Measurements from ENCODE around the gene CAMTA1. TPM values are rescaled to one million over a fixed set of nuclear protein-coding genes. Genes with fewer than 3 reads are reported as not detected.

Gene CAMTA1
- total RNA-seq, 2 donors from 2014 or later, result 105 to 113 TPM

GRCh38 chr1:6802454-6802853 is 17.2 kb downstream of the CAMTA1 start:
- Histone ChIP-seq H3K36me3 (no peaks in the 10 kb centered on the region), H3K4me3 (no peak overlapping the region), H3K4me1 (ENCODE audit: control insufficient read depth in 1 of 2, low read depth in 2 of 2) (peaks cover 36 to 71% of the 10 kb centered on the region in 2 donors), H3K27me3 (replicated peaks; ENCODE audit: insufficient read depth) (no peaks in the 10 kb centered on the region), H3K9me3 (no peaks in the 10 kb centered on the region), H3K27ac (peak overlapping the region; percentile 73 to 79)
- TF ChIP-seq CTCF (IDR thresholded peaks at IDR 0.05), result no peak
- DNase-seq (ENCODE audit: low spot score) (no peak), ATAC-seq (ENCODE audit: insufficient number of reproducible peaks, low FRiP score, low read depth) (no peak)

GRCh38 chr1:6802893-6803292 is 17.6 kb downstream of the CAMTA1 start:
- H3K9me3 ChIP-seq, result no peaks in the 10 kb centered on the region
- no peak for TF ChIP-seq CTCF (IDR thresholded peaks at IDR 0.05)
- H3K27me3 ChIP-seq (replicated peaks; ENCODE audit: insufficient read depth), result no peaks in the 10 kb centered on the region
- no peak overlapping the region for H3K4me3 ChIP-seq
- peaks cover 37 to 74% of the 10 kb centered on the region in 2 donors for H3K4me1 ChIP-seq (ENCODE audit: control insufficient read depth in 1 of 2, low read depth in 2 of 2)
- no peaks in the 10 kb centered on the region for H3K36me3 ChIP-seq
- peak overlapping the region; percentile 73 to 79 for H3K27ac ChIP-seq
- ATAC-seq (ENCODE audit: insufficient number of reproducible peaks, low FRiP score, low read depth), result no peak
- no peak for DNase-seq (ENCODE audit: low spot score)

GRCh38 chr1:6803357-6803756 is 18.1 kb downstream of the CAMTA1 start:
- H3K27ac ChIP-seq, result peak overlapping the region; percentile 73 to 79
- DNase-seq (ENCODE audit: low spot score) (no peak), ATAC-seq (ENCODE audit: insufficient number of reproducible peaks, low FRiP score, low read depth) (no peak)
- no peaks in the 10 kb centered on the region for H3K36me3 ChIP-seq
- H3K9me3 ChIP-seq, result no peaks in the 10 kb centered on the region
- TF ChIP-seq CTCF (IDR thresholded peaks at IDR 0.05), result no peak
- H3K27me3 ChIP-seq (replicated peaks; ENCODE audit: insufficient read depth), result no peaks in the 10 kb centered on the region
- peaks cover 37 to 79% of the 10 kb centered on the region in 2 donors for H3K4me1 ChIP-seq (ENCODE audit: control insufficient read depth in 1 of 2, low read depth in 2 of 2)
- H3K4me3 ChIP-seq, result no peak overlapping the region

- no peak for DNase-seq (ENCODE audit: low spot score)
- Histone ChIP-seq H3K36me3 (no peaks in the 10 kb centered on the region), H3K27me3 (replicated peaks; ENCODE audit: insufficient read depth) (no peaks in the 10 kb centered on the region), H3K4me1 (ENCODE audit: control insufficient read depth in 1 of 2, low read depth in 2 of 2) (peaks cover 33 to 74% of the 10 kb centered on the region in 2 donors), H3K9me3 (no peaks in the 10 kb centered on the region), H3K4me3 (no peak overlapping the region), H3K27ac (no peak overlapping the region)
- no peak for TF ChIP-seq CTCF (IDR thresholded peaks at IDR 0.05)
- no peak for ATAC-seq (ENCODE audit: insufficient number of reproducible peaks, low FRiP score, low read depth)
Observed at GRCh38 chr1:6805004-6805416, 19.8 kb downstream of the CAMTA1 start.

GRCh38 chr1:6807782-6808181 is 22.5 kb downstream of the CAMTA1 start:
- Histone ChIP-seq H3K27ac (no peak overlapping the region), H3K4me3 (no peak overlapping the region), H3K4me1 (ENCODE audit: control insufficient read depth in 1 of 2, low read depth in 2 of 2) (peaks cover 21 to 59% of the 10 kb centered on the region in 2 donors), H3K36me3 (no peaks in the 10 kb centered on the region), H3K27me3 (replicated peaks; ENCODE audit: insufficient read depth) (no peaks in the 10 kb centered on the region), H3K9me3 (no peaks in the 10 kb centered on the region)
- TF ChIP-seq CTCF (IDR thresholded peaks at IDR 0.05), result no peak
- DNase-seq (ENCODE audit: low spot score), result no peak
- ATAC-seq (ENCODE audit: insufficient number of reproducible peaks, low FRiP score, low read depth), result no peak
